Hepatocyte (in vitro differentiated cells): ENCODE data around the gene MFAP1. TPM values are rescaled to one million over a fixed set of nuclear protein-coding genes. Genes with fewer than 3 reads are reported as not detected.
A peak's percentile ranks its signal among the peaks of the same experiment; 100 is the strongest.
"Not testable (repeated sequence)": the region's sequence is repeated elsewhere in the genome, so short reads cannot be mapped to it uniquely, and the experiment has no call there.

Experiments
- DNase-seq: peaks from one replicate; pipeline ENCODE4 v3.0.0-alpha.2; 2016; ENCODE audit warnings: low spot score
- H2AFZ ChIP-seq: fragments of 200-600 bp; sonication (generic); 2 replicates; pipeline ENCODE4 v1.6.0; 2016; ENCODE audit warnings: antibody characterized with exemption, mild to moderate bottlenecking
- H3K27ac ChIP-seq: fragments of 200-600 bp; sonication (generic); 2 replicates; pipeline ENCODE4 v1.5.1; 2016; ENCODE audit warnings: mild to moderate bottlenecking
- H3K27me3 ChIP-seq: fragments of 200-600 bp; sonication (generic); 2 replicates; pipeline ENCODE4 v1.6.1; 2016
- H3K36me3 ChIP-seq: fragments of 200-600 bp; sonication (generic); replicated peaks from 2 replicates; pipeline ENCODE4 v1.5.1; 2016; ENCODE audit warnings: low read depth; ENCODE audit not compliant: insufficient read depth
- H3K4me1 ChIP-seq: fragments of 200-600 bp; sonication (generic); 2 replicates; pipeline ENCODE4 v1.5.1; 2016; ENCODE audit warnings: mild to moderate bottlenecking, moderate library complexity; ENCODE audit not compliant: insufficient read depth
- H3K4me2 ChIP-seq: fragments of 200-600 bp; sonication (generic); 2 replicates; pipeline ENCODE4 v1.6.0; 2016
- H3K4me3 ChIP-seq: fragments of 200-600 bp; sonication (generic); 2 replicates; pipeline ENCODE4 v1.5.1; 2016; ENCODE audit warnings: mild to moderate bottlenecking
- H3K79me2 ChIP-seq: fragments of 200-600 bp; sonication (generic); 2 replicates; pipeline ENCODE4 v1.6.0; 2017; ENCODE audit warnings: mild to moderate bottlenecking
- H3K9me2 ChIP-seq: fragments of 200-600 bp; sonication (generic); replicated peaks from 2 replicates; pipeline ENCODE4 v1.6.0; 2017; ENCODE audit warnings: mild to moderate bottlenecking; ENCODE audit not compliant: insufficient read depth
- H3K9me3 ChIP-seq: fragments of 200-600 bp; sonication (generic); 2 replicates; pipeline ENCODE4 v1.5.1; 2016; ENCODE audit warnings: low read depth, mild to moderate bottlenecking
- H4K20me1 ChIP-seq: fragments of 200-600 bp; sonication (generic); 2 replicates; pipeline ENCODE4 v1.6.0; 2016; ENCODE audit warnings: mild to moderate bottlenecking; ENCODE audit not compliant: insufficient read depth, poor library complexity, severe bottlenecking
- CTCF ChIP-seq: fragments of 200-600 bp; sonication (generic); IDR thresholded peaks from 2 replicates; pipeline ENCODE4 v1.5.1; 2016; ENCODE audit warnings: antibody characterized with exemption, mild to moderate bottlenecking; ENCODE audit not compliant: poor library complexity
- EZH2 ChIP-seq: fragments of 200-600 bp; sonication (generic); IDR thresholded peaks from 2 replicates; pipeline ENCODE4 v1.6.1; 2016; ENCODE audit warnings: antibody characterized with exemption, mild to moderate bottlenecking, borderline replicate concordance
- EZH2phosphoT487 ChIP-seq: fragments of 200-600 bp; sonication (generic); IDR thresholded peaks from one replicate; pipeline ENCODE4 v1.6.1; 2018; ENCODE audit warnings: antibody characterized with exemption, mild to moderate bottlenecking, low read depth, moderate library complexity; ENCODE audit not compliant: unreplicated experiment, severe bottlenecking
- WGBS: methylation state at CpG from one replicate; pipeline ENCODE4 v1.1.6; 2016; ENCODE audit warnings: low lambda C conversion rate; ENCODE audit errors: missing lambda C conversion rate; 5-methylcytosine and 5-hydroxymethylcytosine counted together
- polyA plus RNA-seq: library from polyadenylated mRNA; unstranded; fragments of >200 nt; fragmentation: Nextera tagmentation; extraction: Ambion mirVana; gene quantifications from 2 replicates; pipeline ENCODE4 v1.2.1, GENCODE V29; 2016
- total RNA-seq: library from RNA; depleted of rRNA; stranded (reverse); fragments of >200 nt; gene quantifications from 2 replicates; pipeline ENCODE4 v1.2.3, GENCODE V29; 2014

MFAP1 gene
- total and polyA plus RNA-seq, 2 experiments from 2014 or later: 26.9 to 36.9 TPM

- Histone ChIP-seq H4K20me1 (peaks cover 5% of the 10 kb centered on the region), H3K36me3 (no peaks in the 10 kb centered on the region), H3K4me2 (peak overlapping the region; percentile 30), H3K79me2 (peaks cover 73% of the 10 kb centered on the region), H3K27me3 (no peaks in the 10 kb centered on the region), H3K4me1 (peaks cover 19% of the 10 kb centered on the region), H3K9me2 (no peaks in the 10 kb centered on the region), H3K27ac (no peak overlapping the region), H3K9me3 (no peaks in the 10 kb centered on the region), H2AFZ (no peak overlapping the region), H3K4me3 (no peak overlapping the region)
- no peak for DNase-seq
- TF ChIP-seq EZH2: no peak
- no peak for TF ChIP-seq EZH2phosphoT487
- no peak for TF ChIP-seq CTCF
- 70% methylated on average over 3 of the region's 3 CpGs for WGBS
Observed at GRCh38 chr15:43821505-43821904, 3.0 kb downstream of the MFAP1 start.

- WGBS: 100% methylated on average over 5 of the region's 5 CpGs
- H3K79me2 ChIP-seq: peaks cover 21% of the 10 kb centered on the region
- H3K27me3 ChIP-seq, H3K9me3 ChIP-seq, H3K4me1 ChIP-seq, H3K4me3 ChIP-seq, H2AFZ ChIP-seq, H3K4me2 ChIP-seq, H3K36me3 ChIP-seq, H3K27ac ChIP-seq, DNase-seq, H3K9me2 ChIP-seq, H4K20me1 ChIP-seq: not testable (repeated sequence)
Observed at GRCh38 chr15:43815064-43815463, 9.4 kb downstream of the MFAP1 start.

- Histone ChIP-seq H3K4me1 (no peaks in the 10 kb centered on the region), H4K20me1 (no peaks in the 10 kb centered on the region), H3K9me3 (no peaks in the 10 kb centered on the region), H3K79me2 (no peaks in the 10 kb centered on the region), H3K9me2 (no peaks in the 10 kb centered on the region), H3K27ac (no peak overlapping the region), H3K4me3 (no peak overlapping the region), H2AFZ (no peak overlapping the region), H3K4me2 (no peak overlapping the region), H3K36me3 (no peaks in the 10 kb centered on the region), H3K27me3 (no peaks in the 10 kb centered on the region)
- TF ChIP-seq EZH2 (no peak), CTCF (no peak), EZH2phosphoT487 (no peak)
- no peak for DNase-seq
- 96% methylated on average over 6 of the region's 6 CpGs for WGBS
Observed at GRCh38 chr15:43808960-43809678, 15.4 kb downstream of the MFAP1 start.

GRCh38 chr15:43808435-43808950 lies 16.0 kb downstream of the MFAP1 start:
- WGBS: 91% methylated on average over 5 of the region's 5 CpGs
- H3K9me3 ChIP-seq: no peaks in the 10 kb centered on the region
- H3K36me3 ChIP-seq: no peaks in the 10 kb centered on the region
- H2AFZ ChIP-seq: no peak overlapping the region
- no peak for DNase-seq
- H3K4me2 ChIP-seq: no peak overlapping the region
- no peaks in the 10 kb centered on the region for H3K79me2 ChIP-seq
- no peak overlapping the region for H3K27ac ChIP-seq
- H3K9me2 ChIP-seq: no peaks in the 10 kb centered on the region
- no peaks in the 10 kb centered on the region for H4K20me1 ChIP-seq
- H3K4me1 ChIP-seq: no peaks in the 10 kb centered on the region
- H3K4me3 ChIP-seq: no peak overlapping the region
- no peak for TF ChIP-seq EZH2
- TF ChIP-seq EZH2phosphoT487: no peak
- no peaks in the 10 kb centered on the region for H3K27me3 ChIP-seq

- Histone ChIP-seq H3K79me2 (peaks cover 16% of the 10 kb centered on the region), H3K4me1 (peaks cover 24% of the 10 kb centered on the region)
- not testable (repeated sequence) for H3K36me3 ChIP-seq, H3K4me3 ChIP-seq, H3K4me2 ChIP-seq, H3K9me3 ChIP-seq, H3K27ac ChIP-seq, H3K9me2 ChIP-seq, H4K20me1 ChIP-seq, H2AFZ ChIP-seq, DNase-seq, H3K27me3 ChIP-seq
- 96% methylated on average over 7 of the region's 7 CpGs for WGBS
Observed at GRCh38 chr15:43802676-43803075, 21.8 kb downstream of the MFAP1 start.
